Measurements from ENCODE around the gene ABCA4. TPM values are rescaled to one million over a fixed set of nuclear protein-coding genes. Genes with fewer than 3 reads are reported as not detected.

ABCA4 gene
- total and polyA plus RNA-seq, 4 donors: 0.49 to 31.5 (median 2.3) TPM

DNA sequence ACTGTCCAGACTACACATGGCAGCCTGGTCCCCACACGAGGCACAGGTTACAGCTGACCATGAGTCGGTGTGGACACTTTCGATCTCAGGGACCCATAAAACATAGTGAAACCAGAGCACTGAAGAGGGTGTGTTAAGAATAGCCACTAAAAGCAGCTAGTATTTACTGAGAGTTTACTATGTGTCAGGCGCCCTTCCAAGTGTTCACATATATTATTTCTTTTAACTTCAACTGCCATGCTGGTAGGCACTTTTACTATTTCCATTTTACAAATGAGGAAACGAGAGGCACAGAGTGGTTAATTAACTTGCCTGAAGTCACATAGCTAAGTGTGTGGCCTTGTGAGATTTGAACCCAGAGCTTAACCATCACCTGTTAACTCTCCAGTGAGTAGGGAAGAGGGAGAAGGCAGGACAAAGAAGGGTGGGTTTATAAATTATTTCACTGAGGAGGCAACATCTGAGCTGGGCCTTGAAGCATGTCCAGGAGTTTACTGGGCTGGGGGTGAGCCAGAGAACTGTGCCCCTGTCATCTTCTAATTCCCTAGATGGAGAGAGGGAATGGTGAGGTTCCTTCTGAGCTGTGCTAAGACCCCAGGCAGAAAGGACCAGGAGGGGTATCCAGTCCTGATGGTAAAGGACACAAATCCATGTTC, 20.7 kb downstream of the ABCA4 start:
- 100% methylated on average over 1 of the region's 5 CpGs for WGBS (ENCODE audit: insufficient coverage)
- no peaks in the 10 kb centered on the region for H3K36me3 ChIP-seq (ENCODE audit: control insufficient read depth, insufficient read depth, low read length)
- no peak overlapping the region for H3K27ac ChIP-seq (ENCODE audit: low read depth, low read length)

DNA sequence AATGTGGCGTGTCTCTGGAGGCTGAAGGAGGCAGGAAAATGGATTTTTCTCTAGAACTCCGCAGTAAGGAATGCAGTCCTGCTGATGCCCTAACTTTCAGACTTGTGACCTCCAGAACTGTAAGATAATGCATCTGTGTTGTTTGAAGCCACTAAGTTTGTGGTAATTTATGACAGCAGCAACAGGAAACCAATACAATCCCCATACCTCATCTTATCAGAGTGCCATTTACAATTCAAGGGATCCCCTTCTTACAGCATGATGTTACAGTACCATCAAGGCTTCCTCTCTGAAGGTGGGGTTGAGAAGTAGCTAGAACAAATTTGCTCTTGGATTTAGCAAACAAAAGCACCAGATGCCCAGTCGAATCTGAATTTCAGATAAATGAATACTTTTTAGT, 21.6 kb downstream of the ABCA4 start:
- H3K36me3 ChIP-seq (ENCODE audit: control insufficient read depth, insufficient read depth, low read length): no peaks in the 10 kb centered on the region
- no peaks in the 10 kb centered on the region for H3K9me3 ChIP-seq (ENCODE audit: control insufficient read depth, insufficient read depth, low read length)
- H3K27ac ChIP-seq (ENCODE audit: low read depth, low read length): no peak overlapping the region
- no peaks in the 10 kb centered on the region for H3K27me3 ChIP-seq (ENCODE audit: control insufficient read depth, insufficient read depth, low read length)
- 77% methylated on average over 2 of the region's 3 CpGs for WGBS (ENCODE audit: insufficient coverage)
- H3K4me1 ChIP-seq (ENCODE audit: control insufficient read depth, insufficient read depth, low read length): peaks cover 32% of the 10 kb centered on the region
- H3K4me3 ChIP-seq (ENCODE audit: low read depth, low read length): no peak overlapping the region
- DNase-seq (ENCODE audit: low read depth in 4 of 6, low spot score in 6 of 6): no peak

More for the DNA sequence above, 20.7 kb downstream of the ABCA4 start:
- no peak overlapping the region for H3K4me3 ChIP-seq (ENCODE audit: low read depth, low read length)
- H3K9me3 ChIP-seq (ENCODE audit: control insufficient read depth, insufficient read depth, low read length): no peaks in the 10 kb centered on the region
- H3K4me1 ChIP-seq (ENCODE audit: control insufficient read depth, insufficient read depth, low read length): peaks cover 24% of the 10 kb centered on the region
- no peak for DNase-seq (ENCODE audit: low read depth in 4 of 6, low spot score in 6 of 6)
- H3K27me3 ChIP-seq (ENCODE audit: control insufficient read depth, insufficient read depth, low read length): no peaks in the 10 kb centered on the region

DNA sequence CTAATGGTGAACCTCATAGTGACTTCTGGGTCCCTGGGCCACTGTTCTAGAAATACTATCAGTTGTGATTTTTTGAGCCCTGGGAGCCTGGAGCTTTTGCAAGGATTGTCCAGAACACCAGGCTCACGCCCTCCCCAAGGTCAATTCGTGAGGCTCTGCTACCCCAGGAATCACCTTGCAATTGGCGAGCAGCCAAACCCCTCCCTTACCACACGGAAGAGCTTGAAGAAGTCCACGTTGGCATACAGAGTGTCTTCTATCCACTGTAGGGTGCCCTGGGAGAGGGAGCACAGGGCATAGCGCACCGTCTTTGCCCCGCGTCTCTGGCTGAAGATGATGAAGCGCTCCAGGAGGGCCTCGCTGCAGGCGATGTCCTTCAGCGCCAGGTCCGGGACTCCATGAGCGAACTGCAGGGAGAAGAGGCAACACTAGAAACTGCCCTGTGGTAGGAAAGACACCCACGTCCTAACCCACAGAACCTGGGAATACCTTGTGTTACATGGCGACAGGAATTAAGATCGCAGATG, 22.3 kb downstream of the ABCA4 start:
- WGBS (ENCODE audit: insufficient coverage): 96% methylated on average over 16 of the region's 18 CpGs
- H3K9me3 ChIP-seq (ENCODE audit: control insufficient read depth, insufficient read depth, low read length): no peaks in the 10 kb centered on the region
- no peak overlapping the region for H3K4me3 ChIP-seq (ENCODE audit: low read depth, low read length)
- no peak for DNase-seq (ENCODE audit: low read depth in 4 of 6, low spot score in 6 of 6)
- peaks cover 36% of the 10 kb centered on the region for H3K4me1 ChIP-seq (ENCODE audit: control insufficient read depth, insufficient read depth, low read length)
- peak overlapping the region; percentile 8 for H3K27ac ChIP-seq (ENCODE audit: low read depth, low read length)
- no peaks in the 10 kb centered on the region for H3K27me3 ChIP-seq (ENCODE audit: control insufficient read depth, insufficient read depth, low read length)
- no peaks in the 10 kb centered on the region for H3K36me3 ChIP-seq (ENCODE audit: control insufficient read depth, insufficient read depth, low read length)

DNA sequence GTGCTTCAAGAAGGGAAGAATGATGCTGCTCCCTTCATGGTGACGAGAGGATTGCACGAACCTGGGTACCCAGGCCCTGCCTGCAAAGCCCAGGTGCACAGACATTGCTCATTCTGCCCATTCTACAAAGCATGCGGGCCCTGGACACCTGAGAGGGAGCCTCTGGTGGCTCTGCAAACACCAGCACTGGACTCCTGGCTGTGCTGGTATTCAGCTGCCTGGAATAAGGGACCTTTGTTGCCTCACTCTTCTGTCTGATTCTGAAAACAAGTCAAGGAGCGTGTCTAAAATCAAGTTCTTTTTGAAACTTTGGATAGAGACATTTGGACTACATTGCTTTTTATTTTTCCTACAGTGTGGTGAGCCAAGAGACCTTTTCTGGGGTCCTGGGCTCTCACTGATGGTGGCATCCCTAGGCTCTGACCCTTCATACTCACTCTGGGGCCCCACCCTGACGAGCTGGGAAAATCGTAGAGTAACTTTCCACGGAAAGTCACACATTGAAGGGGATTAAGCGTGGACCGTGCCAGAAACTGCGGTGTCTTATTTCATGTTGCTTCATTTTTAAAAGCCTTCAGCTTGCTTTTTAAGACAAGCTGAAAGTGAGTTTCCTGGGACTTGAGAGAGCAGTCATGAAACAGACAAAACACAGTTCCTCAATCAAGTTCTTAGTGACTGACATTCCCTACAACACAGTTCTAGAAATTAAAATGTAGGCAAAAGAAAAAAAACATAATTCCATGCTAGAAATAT, 24.0 kb downstream of the ABCA4 start:
- no peak overlapping the region for H3K4me3 ChIP-seq (ENCODE audit: low read depth, low read length)
- H3K27ac ChIP-seq (ENCODE audit: low read depth, low read length): peak overlapping the region; percentile 92
- no peaks in the 10 kb centered on the region for H3K27me3 ChIP-seq (ENCODE audit: control insufficient read depth, insufficient read depth, low read length)
- H3K9me3 ChIP-seq (ENCODE audit: control insufficient read depth, insufficient read depth, low read length): no peaks in the 10 kb centered on the region
- DNase-seq (ENCODE audit: low read depth in 4 of 6, low spot score in 6 of 6): peak in 1 of 6 donors; percentile 54
- WGBS (ENCODE audit: insufficient coverage): 59% methylated on average over 8 of the region's 10 CpGs
- H3K4me1 ChIP-seq (ENCODE audit: control insufficient read depth, insufficient read depth, low read length): peaks cover 50% of the 10 kb centered on the region
- H3K36me3 ChIP-seq (ENCODE audit: control insufficient read depth, insufficient read depth, low read length): no peaks in the 10 kb centered on the region

DNA sequence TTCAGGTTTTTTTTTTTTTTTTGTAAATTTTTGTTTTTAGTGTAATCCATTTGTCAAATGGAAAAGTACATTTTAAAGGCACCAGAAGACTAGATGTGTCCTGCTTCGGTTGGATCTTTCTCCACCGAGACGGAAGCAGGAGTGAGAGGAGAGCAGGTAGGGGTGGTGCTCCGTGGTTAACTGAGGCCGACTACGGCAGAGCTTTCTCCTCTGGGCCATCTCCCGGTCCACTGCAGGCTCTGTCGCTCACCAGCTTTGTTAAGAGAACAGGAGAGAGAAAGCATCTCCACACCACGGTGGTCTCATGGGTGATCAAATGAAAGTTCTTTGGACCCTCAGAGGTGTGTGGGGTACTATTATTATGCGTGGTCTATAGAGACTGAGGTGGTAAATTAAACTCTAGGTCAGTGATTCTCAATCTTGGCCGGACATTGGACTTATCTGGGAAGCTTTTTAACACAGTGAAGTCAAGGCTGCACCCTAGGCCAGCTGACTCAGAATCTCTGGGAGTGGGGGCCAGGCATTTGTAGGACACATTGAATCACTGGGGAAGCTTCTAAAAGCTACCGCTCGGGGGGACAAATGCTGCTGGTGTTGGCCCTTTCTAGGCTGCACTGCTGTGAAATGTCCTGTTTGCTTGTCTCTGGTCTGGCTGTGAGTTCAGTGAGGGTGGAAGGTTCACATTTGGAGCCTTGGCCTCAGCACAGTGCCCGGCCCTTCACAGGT, 25.0 kb downstream of the ABCA4 start:
- H3K4me3 ChIP-seq (ENCODE audit: low read depth, low read length): no peak overlapping the region
- WGBS (ENCODE audit: insufficient coverage): 83% methylated on average over 12 of the region's 14 CpGs
- peak overlapping the region; percentile 92 for H3K27ac ChIP-seq (ENCODE audit: low read depth, low read length)
- peaks cover 49% of the 10 kb centered on the region for H3K4me1 ChIP-seq (ENCODE audit: control insufficient read depth, insufficient read depth, low read length)
- H3K9me3 ChIP-seq (ENCODE audit: control insufficient read depth, insufficient read depth, low read length): no peaks in the 10 kb centered on the region
- H3K36me3 ChIP-seq (ENCODE audit: control insufficient read depth, insufficient read depth, low read length): no peaks in the 10 kb centered on the region
- H3K27me3 ChIP-seq (ENCODE audit: control insufficient read depth, insufficient read depth, low read length): no peaks in the 10 kb centered on the region
- DNase-seq (ENCODE audit: low read depth in 4 of 6, low spot score in 6 of 6): peak in 1 of 6 donors; percentile 42

DNA sequence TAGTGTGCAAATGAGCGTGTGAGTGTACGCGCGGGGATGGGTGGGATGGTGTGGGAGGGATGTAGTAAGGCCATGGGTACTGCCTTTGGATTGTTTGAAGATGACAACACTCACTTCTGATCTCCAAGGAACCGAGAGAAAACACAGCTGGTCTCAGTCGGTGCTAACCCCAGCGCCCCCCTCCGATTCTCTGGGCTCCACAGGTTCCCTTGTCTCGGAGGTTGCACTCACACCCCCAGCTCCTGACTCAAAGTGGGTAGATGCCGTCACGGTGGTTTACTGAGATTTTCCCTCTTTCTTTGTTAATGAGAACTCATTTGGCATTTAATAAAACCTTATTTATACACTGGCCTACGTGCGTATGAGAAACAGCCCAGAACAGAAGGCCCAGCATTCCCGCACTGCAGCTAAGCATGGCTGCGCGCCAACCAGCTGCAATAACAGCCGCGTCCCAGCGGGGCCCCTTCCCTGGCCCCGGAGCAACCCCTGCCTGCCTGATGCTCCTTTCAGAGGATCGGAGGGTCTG, 25.8 kb downstream of the ABCA4 start:
- H3K4me1 ChIP-seq (ENCODE audit: control insufficient read depth, insufficient read depth, low read length): peaks cover 46% of the 10 kb centered on the region
- DNase-seq (ENCODE audit: low read depth in 4 of 6, low spot score in 6 of 6): peak in 3 of 6 donors; percentile 61 to 92 (median 83)
- no peaks in the 10 kb centered on the region for H3K9me3 ChIP-seq (ENCODE audit: control insufficient read depth, insufficient read depth, low read length)
- H3K36me3 ChIP-seq (ENCODE audit: control insufficient read depth, insufficient read depth, low read length): no peaks in the 10 kb centered on the region
- 24% methylated on average over 17 of the region's 21 CpGs for WGBS (ENCODE audit: insufficient coverage)
- H3K4me3 ChIP-seq (ENCODE audit: low read depth, low read length): no peak overlapping the region
- no peaks in the 10 kb centered on the region for H3K27me3 ChIP-seq (ENCODE audit: control insufficient read depth, insufficient read depth, low read length)
- H3K27ac ChIP-seq (ENCODE audit: low read depth, low read length): peak overlapping the region; percentile 92

DNA sequence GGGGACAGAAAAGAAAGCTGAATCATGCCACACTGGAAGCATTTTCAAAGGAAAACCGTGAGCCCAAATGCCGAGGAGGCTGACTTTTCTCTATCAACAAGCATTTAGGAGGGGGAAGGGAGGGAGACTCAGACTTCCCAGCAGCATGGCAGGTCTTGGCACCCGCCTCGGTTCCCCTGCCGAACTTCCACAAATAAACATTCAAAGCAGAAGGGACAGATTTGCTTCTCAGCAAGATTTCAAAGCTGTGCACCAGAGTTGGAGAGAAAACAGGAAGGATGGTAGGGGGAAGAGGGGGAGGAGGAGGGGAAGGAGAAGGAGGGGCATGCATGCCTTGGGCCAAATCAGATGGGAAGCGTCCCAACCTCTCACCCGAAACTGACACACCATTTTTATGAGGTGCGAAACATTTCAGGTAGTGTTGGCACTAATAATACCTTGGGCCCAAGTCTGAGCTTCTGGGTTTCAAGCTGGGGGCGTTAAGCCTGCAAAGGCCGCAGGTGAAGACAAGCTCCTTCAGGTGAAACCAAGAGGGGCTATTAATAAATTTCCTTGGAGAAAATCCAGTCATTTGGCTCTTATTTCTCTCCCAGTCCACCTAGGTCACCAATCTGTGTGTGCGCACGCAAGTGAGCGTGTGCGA, 26.4 kb downstream of the ABCA4 start:
- Histone ChIP-seq H3K27ac (ENCODE audit: low read depth, low read length) (peak overlapping the region; percentile 92), H3K27me3 (ENCODE audit: control insufficient read depth, insufficient read depth, low read length) (no peaks in the 10 kb centered on the region), H3K36me3 (ENCODE audit: control insufficient read depth, insufficient read depth, low read length) (no peaks in the 10 kb centered on the region), H3K4me1 (ENCODE audit: control insufficient read depth, insufficient read depth, low read length) (peaks cover 46% of the 10 kb centered on the region), H3K9me3 (ENCODE audit: control insufficient read depth, insufficient read depth, low read length) (no peaks in the 10 kb centered on the region), H3K4me3 (ENCODE audit: low read depth, low read length) (no peak overlapping the region)
- DNase-seq (ENCODE audit: low read depth in 4 of 6, low spot score in 6 of 6): peak in 4 of 6 donors; percentile 62 to 97 (median 76)
- 62% methylated on average over 8 of the region's 14 CpGs for WGBS (ENCODE audit: insufficient coverage)

DNA sequence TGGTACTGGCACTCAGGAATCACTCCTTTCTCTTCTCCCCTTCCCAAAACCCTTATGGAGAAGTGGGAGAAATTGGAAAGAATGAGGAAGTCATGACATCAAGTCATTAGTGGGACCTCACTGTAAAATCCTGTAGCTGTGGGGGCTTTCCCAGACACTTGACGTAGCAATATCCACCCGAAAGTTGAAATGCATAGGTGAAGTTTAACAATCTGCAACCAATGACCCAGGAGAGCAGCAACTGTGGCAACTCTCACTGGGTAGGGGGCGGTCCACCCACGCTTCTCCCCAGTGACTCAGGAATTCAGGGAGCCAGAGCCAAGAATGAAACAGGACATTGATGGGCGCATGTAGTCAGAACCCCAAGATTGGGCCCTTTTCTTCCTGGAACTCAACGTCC, 27.0 kb downstream of the ABCA4 start:
- DNase-seq (ENCODE audit: low read depth in 4 of 6, low spot score in 6 of 6): no peak
- H3K36me3 ChIP-seq (ENCODE audit: control insufficient read depth, insufficient read depth, low read length): no peaks in the 10 kb centered on the region
- H3K9me3 ChIP-seq (ENCODE audit: control insufficient read depth, insufficient read depth, low read length): no peaks in the 10 kb centered on the region
- 64% methylated on average over 4 of the region's 6 CpGs for WGBS (ENCODE audit: insufficient coverage)
- H3K4me1 ChIP-seq (ENCODE audit: control insufficient read depth, insufficient read depth, low read length): peaks cover 46% of the 10 kb centered on the region
- H3K27me3 ChIP-seq (ENCODE audit: control insufficient read depth, insufficient read depth, low read length): no peaks in the 10 kb centered on the region
- no peak overlapping the region for H3K4me3 ChIP-seq (ENCODE audit: low read depth, low read length)
- H3K27ac ChIP-seq (ENCODE audit: low read depth, low read length): peak overlapping the region; percentile 92

DNA sequence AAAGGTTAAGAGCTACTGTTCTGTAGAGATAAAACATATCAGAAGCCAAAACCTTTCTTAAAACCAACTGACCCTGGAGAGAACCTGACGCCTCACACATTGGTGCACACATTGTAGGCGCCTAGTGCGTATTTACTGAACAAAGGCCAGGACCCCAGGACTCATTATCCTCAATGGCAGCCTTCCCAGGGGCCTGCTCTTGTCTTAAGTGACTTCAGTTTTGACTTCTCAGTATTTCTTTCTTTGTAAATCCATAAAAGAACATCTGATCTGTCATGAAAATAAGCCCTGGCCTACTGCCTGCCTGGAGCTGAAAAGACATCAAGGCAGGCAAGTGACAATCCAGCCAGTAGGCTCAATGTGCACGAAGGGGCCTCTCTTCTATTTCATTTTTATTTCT, 27.6 kb downstream of the ABCA4 start:
- DNase-seq (ENCODE audit: low read depth in 4 of 6, low spot score in 6 of 6): peak in 1 of 6 donors; percentile 85
- peak overlapping the region; percentile 92 for H3K27ac ChIP-seq (ENCODE audit: low read depth, low read length)
- no peak overlapping the region for H3K4me3 ChIP-seq (ENCODE audit: low read depth, low read length)
- 56% methylated on average over 3 of the region's 4 CpGs for WGBS (ENCODE audit: insufficient coverage)
- H3K27me3 ChIP-seq (ENCODE audit: control insufficient read depth, insufficient read depth, low read length): no peaks in the 10 kb centered on the region
- H3K4me1 ChIP-seq (ENCODE audit: control insufficient read depth, insufficient read depth, low read length): peaks cover 46% of the 10 kb centered on the region
- no peaks in the 10 kb centered on the region for H3K36me3 ChIP-seq (ENCODE audit: control insufficient read depth, insufficient read depth, low read length)
- H3K9me3 ChIP-seq (ENCODE audit: control insufficient read depth, insufficient read depth, low read length): no peaks in the 10 kb centered on the region
